Suprapubic skin (tissue), 4 donors: ENCODE results near the gene ST8SIA6.

ENCODE experiments used
- CTCF ChIP-seq, 2 donors: fragments of 200-600 bp in 1 of 2; fragments of 450-650 bp in 1 of 2; sonication (generic) in 1 of 2; IDR thresholded peaks; one replicate each; pipeline ENCODE4 v1.5.1; 2016 to 2019; ENCODE audit warnings: antibody characterized with exemption in 2 of 2, mild to moderate bottlenecking in 1 of 2, moderate library complexity in 1 of 2
- POLR2A ChIP-seq, 2 donors: fragments of 450-650 bp; IDR thresholded peaks; one replicate each; pipeline ENCODE4 v1.6.1; 2017; ENCODE audit warnings: antibody characterized with exemption in 2 of 2, mild to moderate bottlenecking in 2 of 2, moderate library complexity in 2 of 2
- POLR2AphosphoS5 ChIP-seq, 3 donors: sonication (generic); formaldehyde crosslinking; IDR thresholded peaks; one replicate each; pipeline ENCODE4 v1.6.1; 2017; ENCODE audit warnings: antibody characterized with exemption in 3 of 3

- TF ChIP-seq POLR2A (IDR thresholded peaks at IDR 0.05), result no peak
- no peak for TF ChIP-seq POLR2AphosphoS5 (IDR thresholded peaks at IDR 0.05)
- TF ChIP-seq CTCF (IDR thresholded peaks at IDR 0.05), result no peak
Measured at GRCh38 chr10:17488848-17489247, 34.5 kb upstream of the ST8SIA6 start.
